Mesenchymal stem cell (in vitro differentiated cells and primary cell): ENCODE data around the gene SNAI3.

Source experiments
- DNase-seq: peaks from one replicate; pipeline ENCODE4 v3.0.0-alpha.2; 2013
- H2AFZ ChIP-seq: one replicate; pipeline ENCODE4 v1.6.1; 2013; ENCODE audit warnings: low read depth, mild to moderate bottlenecking, control low read depth, inconsistent platforms, low read length, moderate library complexity
- H2AK5ac ChIP-seq: 2 replicates; pipeline ENCODE4 v1.6.1; 2013; ENCODE audit warnings: low read length, moderate library complexity, mild to moderate bottlenecking, inconsistent platforms; ENCODE audit not compliant: severe bottlenecking
- H2BK120ac ChIP-seq: one replicate; pipeline ENCODE4 v1.6.1; 2013; ENCODE audit warnings: low read depth, mild to moderate bottlenecking, inconsistent platforms, low read length, moderate library complexity
- H2BK12ac ChIP-seq, 2 experiments: one replicate each; pipeline ENCODE4 v1.6.1; 2013; ENCODE audit warnings: inconsistent platforms in 2 of 2, low read length in 2 of 2, mild to moderate bottlenecking in 2 of 2, moderate library complexity in 2 of 2, control low read depth in 1 of 2
- H2BK15ac ChIP-seq: one replicate; pipeline ENCODE4 v1.6.1; 2013; ENCODE audit warnings: mild to moderate bottlenecking, low read depth, inconsistent platforms; ENCODE audit not compliant: poor library complexity, severe bottlenecking
- H2BK5ac ChIP-seq: 2 replicates; pipeline ENCODE4 v1.6.1; 2013; ENCODE audit warnings: low read depth, mild to moderate bottlenecking, low read length, control low read depth, inconsistent platforms; ENCODE audit not compliant: poor library complexity, severe bottlenecking
- H3K14ac ChIP-seq, 2 experiments: one replicate each; pipeline ENCODE4 v1.6.1; 2013; ENCODE audit warnings: inconsistent platforms in 2 of 2, low read length in 2 of 2, control low read depth in 1 of 2, mild to moderate bottlenecking in 1 of 2, moderate library complexity in 1 of 2
- H3K18ac ChIP-seq, 2 experiments: one replicate each; pipeline ENCODE4 v1.6.1; 2013; ENCODE audit warnings: inconsistent platforms in 2 of 2, low read length in 2 of 2, control low read depth in 1 of 2, low read depth in 1 of 2, mild to moderate bottlenecking in 1 of 2
- H3K23ac ChIP-seq, 2 experiments: one replicate each; pipeline ENCODE4 v1.6.1; 2013; ENCODE audit warnings: inconsistent platforms in 2 of 2, low read length in 2 of 2, mild to moderate bottlenecking in 2 of 2, moderate library complexity in 2 of 2, control low read depth in 1 of 2
- H3K27ac ChIP-seq: 2 replicates; pipeline ENCODE4 v1.5.1; 2013; ENCODE audit warnings: mild to moderate bottlenecking, moderate library complexity, low read length, control low read depth, inconsistent platforms; ENCODE audit not compliant: poor library complexity, severe bottlenecking
- H3K27me3 ChIP-seq, 2 experiments: 2 replicates each; pipeline versions ENCODE4 v1.6.1 to v1.7.0; 2013; ENCODE audit warnings: low read length in 2 of 2, mild to moderate bottlenecking in 2 of 2, moderate library complexity in 2 of 2, control low read depth in 1 of 2, inconsistent platforms in 1 of 2; ENCODE audit not compliant: control insufficient read depth in 1 of 2, insufficient read depth in 1 of 2
- H3K36me3 ChIP-seq, 2 experiments: 2 replicates each; pipeline versions ENCODE4 v1.6.1 to v1.7.0; 2013; ENCODE audit warnings: low read length in 2 of 2, control low read depth in 1 of 2, inconsistent platforms in 1 of 2, low read depth in 1 of 2, mild to moderate bottlenecking in 1 of 2; ENCODE audit not compliant: insufficient read depth in 2 of 2, control insufficient read depth in 1 of 2
- H3K4ac ChIP-seq, 2 experiments: one replicate each; pipeline ENCODE4 v1.6.1; 2013; ENCODE audit warnings: inconsistent platforms in 2 of 2, low read length in 2 of 2, mild to moderate bottlenecking in 2 of 2, moderate library complexity in 2 of 2, control low read depth in 1 of 2, low read depth in 1 of 2
- H3K4me1 ChIP-seq: 2 replicates; pipeline ENCODE4 v1.6.1; 2013; ENCODE audit warnings: low read depth, low read length, control low read depth; ENCODE audit not compliant: control insufficient read depth, insufficient read depth
- H3K4me2 ChIP-seq: 2 replicates; pipeline ENCODE4 v1.6.1; 2013; ENCODE audit warnings: low read length, mild to moderate bottlenecking, inconsistent platforms; ENCODE audit not compliant: poor library complexity, severe bottlenecking
- H3K4me3 ChIP-seq, 2 experiments: 2 replicates each; pipeline versions ENCODE4 v1.5.1 to v1.7.0; 2013; ENCODE audit warnings: low read length in 2 of 2, mild to moderate bottlenecking in 2 of 2, control low read depth in 1 of 2, low read depth in 1 of 2; ENCODE audit not compliant: insufficient read depth in 1 of 2
- H3K79me1 ChIP-seq: replicated peaks from 2 replicates; pipeline ENCODE4 v1.6.1; 2013; ENCODE audit warnings: mild to moderate bottlenecking, control low read depth, low read length, inconsistent platforms; ENCODE audit not compliant: poor library complexity, severe bottlenecking
- H3K9ac ChIP-seq: 2 replicates; pipeline ENCODE4 v1.7.0; 2013; ENCODE audit warnings: mild to moderate bottlenecking, low read length, moderate library complexity
- H3K9me3 ChIP-seq: 2 replicates; pipeline ENCODE4 v1.7.0; 2013; ENCODE audit warnings: mild to moderate bottlenecking, low read length; ENCODE audit not compliant: control insufficient read depth
- H4K8ac ChIP-seq: one replicate; pipeline ENCODE4 v1.6.1; 2013; ENCODE audit warnings: inconsistent platforms, mild to moderate bottlenecking, low read length, moderate library complexity
- H4K91ac ChIP-seq: one replicate; pipeline ENCODE4 v1.6.1; 2013; ENCODE audit warnings: mild to moderate bottlenecking, low read length, inconsistent platforms
- WGBS: methylation state at CpG from one replicate; pipeline ENCODE4 v1.1.7; 2013; ENCODE audit warnings: mixed read lengths; 5-methylcytosine and 5-hydroxymethylcytosine counted together

SNAI3 gene

GRCh38 chr16:88656291-88656980 lies 29.9 kb downstream of the SNAI3 start:
- H3K27me3 ChIP-seq: no peaks in the 10 kb centered on the region

GRCh38 chr16:88655733-88656281 lies 30.5 kb downstream of the SNAI3 start:
- peak overlapping the region; percentile 8 for H3K4me2 ChIP-seq
- peaks cover 24% of the 10 kb centered on the region for H3K79me1 ChIP-seq
- no peak overlapping the region for H4K8ac ChIP-seq
- H3K27me3 ChIP-seq: no peaks in the 10 kb centered on the region
- H2BK15ac ChIP-seq: no peak overlapping the region
- no peak overlapping the region for H3K27ac ChIP-seq
- WGBS: 94% methylated on average over 29 of the region's 29 CpGs
- DNase-seq: no peak
- peaks cover 37% of the 10 kb centered on the region for H3K4me1 ChIP-seq
- no peak overlapping the region for H2BK12ac ChIP-seq
- H2BK5ac ChIP-seq: no peak overlapping the region
- H2AK5ac ChIP-seq: no peak overlapping the region
- H4K91ac ChIP-seq: no peak overlapping the region
- H3K14ac ChIP-seq: no peak overlapping the region
- no peak overlapping the region for H3K18ac ChIP-seq
- H2AFZ ChIP-seq: no peak overlapping the region
- no peaks in the 10 kb centered on the region for H3K9me3 ChIP-seq
- H3K4me3 ChIP-seq: no peak overlapping the region
- H3K36me3 ChIP-seq: peaks cover 58 to 75% of the 10 kb centered on the region in 2 experiments
- H3K9ac ChIP-seq: no peak overlapping the region
- no peak overlapping the region for H3K23ac ChIP-seq
- H3K4ac ChIP-seq: no peak overlapping the region
- no peak overlapping the region for H2BK120ac ChIP-seq

More at GRCh38 chr16:88656291-88656980, 29.9 kb downstream of the SNAI3 start:
- WGBS: 90% methylated on average over 21 of the region's 25 CpGs
- Histone ChIP-seq H2BK12ac (no peak overlapping the region), H2AK5ac (no peak overlapping the region), H3K23ac (no peak overlapping the region), H3K79me1 (peaks cover 21% of the 10 kb centered on the region), H3K36me3 (peaks cover 58 to 75% of the 10 kb centered on the region in 2 experiments), H3K4me2 (no peak overlapping the region), H3K4ac (no peak overlapping the region), H3K14ac (no peak overlapping the region), H2BK120ac (no peak overlapping the region), H2AFZ (no peak overlapping the region), H2BK15ac (no peak overlapping the region), H3K9me3 (no peaks in the 10 kb centered on the region), H3K27ac (no peak overlapping the region), H3K18ac (no peak overlapping the region), H3K9ac (no peak overlapping the region), H4K91ac (no peak overlapping the region), H4K8ac (no peak overlapping the region), H3K4me3 (no peak overlapping the region), H2BK5ac (no peak overlapping the region), H3K4me1 (peaks cover 33% of the 10 kb centered on the region)
- DNase-seq: no peak

- no peak overlapping the region for H3K9ac ChIP-seq
- no peak overlapping the region for H4K91ac ChIP-seq
- H3K79me1 ChIP-seq: peaks cover 24% of the 10 kb centered on the region
- H3K4me3 ChIP-seq: no peak overlapping the region
- no peaks in the 10 kb centered on the region for H3K9me3 ChIP-seq
- H4K8ac ChIP-seq: no peak overlapping the region
- no peak overlapping the region for H2BK12ac ChIP-seq
- peaks cover 37% of the 10 kb centered on the region for H3K4me1 ChIP-seq
- no peak overlapping the region for H3K27ac ChIP-seq
- peaks cover 57 to 75% of the 10 kb centered on the region in 2 experiments for H3K36me3 ChIP-seq
- H2AK5ac ChIP-seq: no peak overlapping the region
- no peak overlapping the region for H2AFZ ChIP-seq
- H3K14ac ChIP-seq: no peak overlapping the region
- H3K27me3 ChIP-seq: no peaks in the 10 kb centered on the region
- H3K18ac ChIP-seq: no peak overlapping the region
- no peak overlapping the region for H3K23ac ChIP-seq
- H3K4ac ChIP-seq: no peak overlapping the region
- 95% methylated on average over 50 of the region's 50 CpGs for WGBS
- no peak overlapping the region for H2BK5ac ChIP-seq
- no peak overlapping the region for H3K4me2 ChIP-seq
- no peak overlapping the region for H2BK15ac ChIP-seq
- no peak overlapping the region for H2BK120ac ChIP-seq
- no peak for DNase-seq
These were observed 31.1 kb downstream of the SNAI3 start for GRCh38 chr16:88655053-88655732.

- Histone ChIP-seq H2BK120ac (no peak overlapping the region), H3K27me3 (no peaks in the 10 kb centered on the region), H3K9ac (no peak overlapping the region), H2AK5ac (no peak overlapping the region), H2BK5ac (no peak overlapping the region), H3K27ac (no peak overlapping the region), H3K23ac (no peak overlapping the region), H3K4me3 (no peak overlapping the region), H2BK12ac (no peak overlapping the region), H3K4me2 (no peak overlapping the region), H4K8ac (no peak overlapping the region), H2BK15ac (no peak overlapping the region), H3K36me3 (peaks cover 54 to 75% of the 10 kb centered on the region in 2 experiments), H2AFZ (no peak overlapping the region), H3K14ac (no peak overlapping the region), H3K9me3 (no peaks in the 10 kb centered on the region), H3K4ac (no peak overlapping the region), H3K18ac (no peak overlapping the region), H3K4me1 (peaks cover 42% of the 10 kb centered on the region), H4K91ac (no peak overlapping the region), H3K79me1 (peaks cover 20% of the 10 kb centered on the region)
- DNase-seq: no peak
- WGBS: 93% methylated on average over 28 of the region's 28 CpGs
These were observed 31.8 kb downstream of the SNAI3 start for GRCh38 chr16:88654363-88655052.
